BJ (cell line): Measurements from ENCODE around the gene ULK3. TPM values are rescaled to one million over a fixed set of nuclear protein-coding genes. Genes with fewer than 3 reads are reported as not detected.

ENCODE experiments used
- CTCF ChIA-PET: fragments of 350-600 bp; formaldehyde crosslinking; extraction: SDS; loops from one replicate; lab custom pipeline; 2021; ENCODE audit warnings: antibody characterized with exemption, inconsistent platforms; lab: Yijun Ruan, JAX
- POLR2A ChIA-PET: fragments of 300-600 bp; sonication (Branson Sonifier 250); formaldehyde crosslinking; extraction: SDS; loops from one replicate; lab custom pipeline; 2021; ENCODE audit warnings: antibody characterized with exemption; lab: Charles Lee
- DNase-seq: peaks from one replicate; pipeline ENCODE4 v3.0.0-alpha.2; 2011; ENCODE audit warnings: low read depth
- H3K27me3 ChIP-seq: 2 replicates; pipeline ENCODE4 v1.6.0; 2011; ENCODE audit warnings: low read length; ENCODE audit not compliant: control insufficient read depth, insufficient read depth
- H3K36me3 ChIP-seq: 2 replicates; pipeline ENCODE4 v1.5.1; 2011; ENCODE audit warnings: low read length; ENCODE audit not compliant: control insufficient read depth, insufficient read depth
- H3K4me3 ChIP-seq: 2 replicates; pipeline ENCODE4 v1.5.1; 2011; ENCODE audit warnings: low read depth, mild to moderate bottlenecking, control low read depth, low read length
- CTCF ChIP-seq: IDR thresholded peaks from 2 replicates; pipeline ENCODE4 v1.5.1; 2011; ENCODE audit warnings: low read depth, mild to moderate bottlenecking, control low read depth, inconsistent platforms, low read length, moderate library complexity; ENCODE audit not compliant: insufficient read depth
- polyA plus RNA-seq: library from polyadenylated mRNA; depleted of rRNA; stranded (reverse); fragments of >200 nt; gene quantifications from 2 replicates; pipeline ENCODE4 v1.2.3, GENCODE V29; 2011

The ULK3 gene
- polyA plus RNA-seq, 1 experiment = 20.1 TPM

- H3K36me3 ChIP-seq = no peaks in the 10 kb centered on the region
- no peak for TF ChIP-seq CTCF
- no peak overlapping the region for H3K4me3 ChIP-seq
- ChIA-PET CTCF (interaction anchor here (1.2 to 1.9 kb wide), 3 partner anchors 16 to 34 kb away, joined by 4 to 5 read pairs (median 5); partner anchors contain the start of gene ULK3), POLR2A (no interaction called here)
- DNase-seq = no peak
- H3K27me3 ChIP-seq = no peaks in the 10 kb centered on the region
These were observed 27.6 kb downstream of the ULK3 start for GRCh38 chr15:74815121-74815934.

- no peak within 1 kb of the TSS for H3K4me3 ChIP-seq
- TF ChIP-seq CTCF = no peak
- no peak for DNase-seq
- CTCF ChIA-PET = interaction anchor here (1.1 kb wide), 1 partner anchor 13 kb away, joined by 3 read pairs; no protein-coding TSS in a partner anchor
- no peaks in the 10 kb centered on the region for H3K36me3 ChIP-seq
- no peaks in the 10 kb centered on the region for H3K27me3 ChIP-seq
- POLR2A ChIA-PET = no interaction called here
These were observed 30.4 kb downstream of the ULK3 start, which contains the start of gene LMAN1L for GRCh38 chr15:74812533-74812932. LMAN1L (plus strand) TSS chr15:74812835; CDS start chr15:74812855, 20 bp downstream.

GRCh38 chr15:74809956-74810355 lies 33.0 kb downstream of the ULK3 start:
- no peak for TF ChIP-seq CTCF
- ChIA-PET POLR2A (interaction anchor here (0.6 kb wide), 1 partner anchor 100 kb away, joined by 3 read pairs; no protein-coding TSS in a partner anchor), CTCF (interaction anchor here (0.6 to 2.3 kb wide), 12 partner anchors 9 to 435 kb away, joined by 3 to 8 read pairs (median 3); no protein-coding TSS in a partner anchor)

GRCh38 chr15:74809242-74809641 lies 33.7 kb downstream of the ULK3 start:
- TF ChIP-seq CTCF = no peak
- ChIA-PET CTCF (interaction anchor here (0.6 to 2.9 kb wide), 14 partner anchors 8 to 434 kb away, joined by 3 to 8 read pairs (median 4); no protein-coding TSS in a partner anchor), POLR2A (no interaction called here)
- Histone ChIP-seq H3K36me3 (peaks cover 2% of the 10 kb centered on the region; the same call in 1 of the 2 replicates), H3K4me3 (no peak overlapping the region), H3K27me3 (no peaks in the 10 kb centered on the region)
- DNase-seq = no peak

More at GRCh38 chr15:74809956-74810355, 33.0 kb downstream of the ULK3 start:
- DNase-seq = no peak
- H3K36me3 ChIP-seq = peaks cover under 1% of the 10 kb centered on the region; the same call in 1 of the 2 replicates
- H3K27me3 ChIP-seq = no peaks in the 10 kb centered on the region
- no peak overlapping the region for H3K4me3 ChIP-seq

- ChIA-PET CTCF (interaction anchor here (0.6 to 2.9 kb wide), 10 partner anchors 8 to 434 kb away, joined by 3 to 8 read pairs (median 4); no protein-coding TSS in a partner anchor), POLR2A (no interaction called here)
- no peak for DNase-seq
- H3K4me3 ChIP-seq = no peak overlapping the region
- no peak for TF ChIP-seq CTCF
- peaks cover 2% of the 10 kb centered on the region; the same call in 1 of the 2 replicates for H3K36me3 ChIP-seq
- H3K27me3 ChIP-seq = no peaks in the 10 kb centered on the region
These were observed 34.1 kb downstream of the ULK3 start for GRCh38 chr15:74808840-74809229.
